Measurements from ENCODE around the gene TAOK1.

GRCh38 chr17:29588017-29588561 is 197.9 kb downstream of the TAOK1 start:
- no peak for TF ChIP-seq TCF12 (IDR thresholded peaks at IDR 0.05; ENCODE audit: low read depth)
- TF ChIP-seq CREB1 (IDR thresholded peaks at IDR 0.05; ENCODE audit: low read depth): no peak
- no peak for TF ChIP-seq TEAD4 (IDR thresholded peaks at IDR 0.05)
- no peak for TF ChIP-seq REST (IDR thresholded peaks at IDR 0.05; ENCODE audit: low read depth)
- no peak for TF ChIP-seq EGR1 (IDR thresholded peaks at IDR 0.05)
- no peak for TF ChIP-seq USF1 (IDR thresholded peaks at IDR 0.05)
- no peak for TF ChIP-seq CEBPB (IDR thresholded peaks at IDR 0.05)
- no peak for TF ChIP-seq MAX (IDR thresholded peaks at IDR 0.05)
